ENCODE measurements around the gene ARPC3.

DNA sequence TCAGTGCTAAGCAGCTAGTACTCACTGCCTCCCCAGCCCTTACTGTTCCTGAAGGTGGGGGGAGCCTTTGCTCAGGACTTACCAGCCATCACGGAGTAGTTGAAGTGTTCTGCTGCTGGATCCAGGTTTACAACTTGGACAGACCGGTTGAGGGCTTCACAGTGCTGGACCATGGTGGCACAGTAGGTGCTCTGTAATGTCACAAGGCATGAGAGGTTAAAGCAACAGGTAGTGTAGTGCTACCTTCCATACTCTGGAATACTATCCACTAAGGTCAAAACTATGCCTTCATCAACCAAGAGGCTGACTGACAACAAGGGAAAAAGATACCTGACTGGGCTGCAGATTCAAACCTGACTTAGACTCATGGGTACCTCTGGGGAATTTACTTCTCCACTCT lies 14.9 kb upstream of the ARPC3 start:
- TF ChIP-seq CTCF (IDR thresholded peaks at IDR 0.05; ENCODE audit: poor library complexity) (no peak), EZH2 (IDR thresholded peaks at IDR 0.05; ENCODE audit: borderline replicate concordance) (no peak)
